ENCODE results near the gene MMRN2.
"Not testable (repeated sequence)": the region's sequence is repeated elsewhere in the genome, so short reads cannot be mapped to it uniquely, and the experiment has no call there.

Gene MMRN2

GRCh38 chr10:86955501-86956194 is 1.8 kb downstream of the MMRN2 start:
- no peak for DNase-seq

GRCh38 chr10:86954681-86955500 is 2.5 kb downstream of the MMRN2 start:
- no peak for DNase-seq

- DNase-seq: no peak
Observed at GRCh38 chr10:86953747-86954680, 3.4 kb downstream of the MMRN2 start.

GRCh38 chr10:86952697-86953096 is 4.7 kb downstream of the MMRN2 start:
- not testable (repeated sequence) for DNase-seq

GRCh38 chr10:86952106-86952505 is 5.3 kb downstream of the MMRN2 start:
- DNase-seq: no peak

- DNase-seq: no peak
Observed at GRCh38 chr10:86951184-86951761, 6.1 kb downstream of the MMRN2 start.

GRCh38 chr10:86950349-86950748 is 7.1 kb downstream of the MMRN2 start:
- no peak for DNase-seq

GRCh38 chr10:86947806-86948205 is 9.6 kb downstream of the MMRN2 start:
- DNase-seq: not testable (repeated sequence)

GRCh38 chr10:86946213-86947155 is 10.9 kb downstream of the MMRN2 start:
- DNase-seq: no peak

- no peak for DNase-seq
Observed at GRCh38 chr10:86945361-86946212, 11.8 kb downstream of the MMRN2 start.

GRCh38 chr10:86944907-86945306 is 12.5 kb downstream of the MMRN2 start:
- no peak for DNase-seq

GRCh38 chr10:86944471-86944870 is 12.9 kb downstream of the MMRN2 start:
- no peak for DNase-seq

- DNase-seq: no peak
Observed at GRCh38 chr10:86944031-86944419, 13.4 kb downstream of the MMRN2 start.

- no peak for DNase-seq
Observed at GRCh38 chr10:86943316-86944030, 13.9 kb downstream of the MMRN2 start.

GRCh38 chr10:86942441-86943315 is 14.7 kb downstream of the MMRN2 start:
- DNase-seq: no peak

GRCh38 chr10:86941991-86942421 is 15.4 kb downstream of the MMRN2 start:
- no peak for DNase-seq

GRCh38 chr10:86941426-86941825 is 16.0 kb downstream of the MMRN2 start:
- DNase-seq: no peak

GRCh38 chr10:86940677-86941076 is 16.7 kb downstream of the MMRN2 start:
- no peak for DNase-seq

GRCh38 chr10:86940076-86940475 is 17.3 kb downstream of the MMRN2 start:
- not testable (repeated sequence) for DNase-seq
